GM23338 (cell line): ENCODE data around the gene GNG4.

Source experiments
- EZH2 ChIP-seq: fragments of 200-600 bp; sonication (generic); IDR thresholded peaks from one replicate; pipeline ENCODE4 v1.8.0; 2017; ENCODE audit warnings: antibody characterized with exemption, mild to moderate bottlenecking, low read depth; ENCODE audit not compliant: unreplicated experiment
- POLR2AphosphoS5 ChIP-seq: IDR thresholded peaks from 2 replicates; pipeline ENCODE4 v1.6.1; 2016; ENCODE audit warnings: antibody characterized with exemption, low read depth
- TF ChIP-seq, protein P1 (sequence below), 2 experiments: fragments of 200-600 bp in 1 of 2; sonication (generic) in 1 of 2; conservative IDR thresholded peaks; 2 replicates each; pipeline versions ENCODE4 v1.5.1 to v1.6.1; 2016 to 2017; ENCODE audit warnings: antibody characterized with exemption in 2 of 2, low read depth in 2 of 2, mild to moderate bottlenecking in 2 of 2, moderate library complexity in 1 of 2

DNA sequence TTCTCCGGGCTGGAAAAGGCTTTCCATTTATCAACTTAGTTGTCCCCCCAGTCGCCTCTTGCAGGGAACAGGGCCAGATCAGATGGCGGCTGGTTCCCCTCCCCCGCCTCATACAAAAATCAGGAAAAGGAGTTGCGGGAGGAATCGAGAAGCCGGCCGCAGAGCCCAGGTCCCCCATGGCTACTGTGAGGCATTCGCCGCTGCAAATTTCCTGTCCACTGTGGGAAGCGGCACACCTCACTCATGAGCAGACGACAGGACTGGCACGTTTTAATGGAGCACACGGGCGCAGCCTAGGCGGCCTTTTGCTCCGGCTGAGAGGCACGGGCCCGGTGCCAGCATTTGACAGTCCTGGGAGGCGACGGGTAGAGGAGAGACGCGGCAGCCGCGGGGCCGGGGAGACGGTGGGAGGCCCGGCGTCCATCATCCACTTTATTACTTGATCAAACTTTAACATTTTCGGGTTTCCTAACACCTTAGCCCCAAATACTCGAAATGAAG lies 1.1 kb downstream of the GNG4 start:
- TF ChIP-seq EZH2 (no peak), POLR2AphosphoS5 (no peak)
- TF ChIP-seq, protein P1, sequence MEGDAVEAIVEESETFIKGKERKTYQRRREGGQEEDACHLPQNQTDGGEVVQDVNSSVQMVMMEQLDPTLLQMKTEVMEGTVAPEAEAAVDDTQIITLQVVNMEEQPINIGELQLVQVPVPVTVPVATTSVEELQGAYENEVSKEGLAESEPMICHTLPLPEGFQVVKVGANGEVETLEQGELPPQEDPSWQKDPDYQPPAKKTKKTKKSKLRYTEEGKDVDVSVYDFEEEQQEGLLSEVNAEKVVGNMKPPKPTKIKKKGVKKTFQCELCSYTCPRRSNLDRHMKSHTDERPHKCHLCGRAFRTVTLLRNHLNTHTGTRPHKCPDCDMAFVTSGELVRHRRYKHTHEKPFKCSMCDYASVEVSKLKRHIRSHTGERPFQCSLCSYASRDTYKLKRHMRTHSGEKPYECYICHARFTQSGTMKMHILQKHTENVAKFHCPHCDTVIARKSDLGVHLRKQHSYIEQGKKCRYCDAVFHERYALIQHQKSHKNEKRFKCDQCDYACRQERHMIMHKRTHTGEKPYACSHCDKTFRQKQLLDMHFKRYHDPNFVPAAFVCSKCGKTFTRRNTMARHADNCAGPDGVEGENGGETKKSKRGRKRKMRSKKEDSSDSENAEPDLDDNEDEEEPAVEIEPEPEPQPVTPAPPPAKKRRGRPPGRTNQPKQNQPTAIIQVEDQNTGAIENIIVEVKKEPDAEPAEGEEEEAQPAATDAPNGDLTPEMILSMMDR (conservative IDR thresholded peaks at IDR 0.05; ENCODE audit: low read depth in 2 of 2), result no peak
